ENCODE results near the gene CDH23.

CDH23 gene

DNA sequence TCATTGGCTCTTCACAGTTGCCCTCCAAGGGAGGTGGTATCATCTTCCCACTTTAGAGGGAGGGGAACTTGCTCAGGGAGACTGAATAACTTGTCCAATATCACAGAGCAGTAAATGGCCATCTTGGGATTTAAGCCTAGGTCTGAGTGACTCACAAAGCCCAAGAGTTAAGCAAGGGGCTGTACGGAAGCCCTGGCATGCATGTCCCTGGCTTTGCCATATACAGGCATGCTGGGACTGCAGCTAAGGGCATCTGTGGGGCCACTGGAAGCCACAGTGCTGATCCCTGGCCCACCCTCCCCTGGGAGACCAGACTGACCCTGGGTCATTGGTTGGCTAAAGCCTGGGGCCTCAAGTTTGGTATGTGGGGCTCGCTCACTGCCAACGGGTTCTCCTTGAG is 373.5 kb downstream of the CDH23 start:
- DNase-seq, result peak; percentile 25

DNA sequence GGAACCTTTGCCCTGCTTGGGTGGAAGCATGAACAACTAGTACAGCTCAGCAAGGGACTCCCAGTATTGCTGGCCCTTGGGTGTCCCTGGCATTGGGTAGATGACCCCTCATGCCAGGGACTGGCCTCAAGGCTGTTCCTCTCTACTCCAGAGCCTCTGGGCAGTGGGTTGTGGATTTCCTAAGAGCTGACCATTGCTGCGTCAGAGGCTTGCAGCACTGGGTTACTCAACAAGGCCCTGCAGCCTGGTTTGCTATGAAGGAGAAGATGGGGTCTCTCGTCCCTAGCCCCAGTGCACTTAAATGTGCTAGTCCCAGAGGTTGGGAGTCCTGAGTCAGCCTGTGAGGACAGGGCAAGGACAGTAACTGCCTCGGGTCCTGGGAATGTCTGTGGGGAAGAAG is 374.1 kb downstream of the CDH23 start:
- no peak for DNase-seq

DNA sequence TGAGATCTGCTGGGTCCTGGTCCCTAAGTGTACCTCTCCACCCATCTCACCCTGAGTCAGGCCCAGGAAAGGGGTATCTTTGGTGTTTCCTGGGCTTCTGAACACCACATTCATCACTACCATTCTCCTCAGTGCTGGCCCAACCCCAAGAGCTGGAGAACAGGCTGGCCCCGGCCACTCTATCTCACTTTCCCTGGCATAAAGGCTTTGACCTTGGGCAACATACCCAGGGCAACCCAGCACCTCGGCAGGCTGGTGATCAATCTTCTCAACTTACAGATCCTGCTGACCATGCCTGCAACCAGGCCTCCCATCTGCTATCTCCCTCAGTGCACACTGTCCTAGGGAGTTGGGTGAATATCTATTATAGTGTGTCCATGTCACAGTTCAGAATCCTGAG is 374.5 kb downstream of the CDH23 start:
- no peak for DNase-seq

DNA sequence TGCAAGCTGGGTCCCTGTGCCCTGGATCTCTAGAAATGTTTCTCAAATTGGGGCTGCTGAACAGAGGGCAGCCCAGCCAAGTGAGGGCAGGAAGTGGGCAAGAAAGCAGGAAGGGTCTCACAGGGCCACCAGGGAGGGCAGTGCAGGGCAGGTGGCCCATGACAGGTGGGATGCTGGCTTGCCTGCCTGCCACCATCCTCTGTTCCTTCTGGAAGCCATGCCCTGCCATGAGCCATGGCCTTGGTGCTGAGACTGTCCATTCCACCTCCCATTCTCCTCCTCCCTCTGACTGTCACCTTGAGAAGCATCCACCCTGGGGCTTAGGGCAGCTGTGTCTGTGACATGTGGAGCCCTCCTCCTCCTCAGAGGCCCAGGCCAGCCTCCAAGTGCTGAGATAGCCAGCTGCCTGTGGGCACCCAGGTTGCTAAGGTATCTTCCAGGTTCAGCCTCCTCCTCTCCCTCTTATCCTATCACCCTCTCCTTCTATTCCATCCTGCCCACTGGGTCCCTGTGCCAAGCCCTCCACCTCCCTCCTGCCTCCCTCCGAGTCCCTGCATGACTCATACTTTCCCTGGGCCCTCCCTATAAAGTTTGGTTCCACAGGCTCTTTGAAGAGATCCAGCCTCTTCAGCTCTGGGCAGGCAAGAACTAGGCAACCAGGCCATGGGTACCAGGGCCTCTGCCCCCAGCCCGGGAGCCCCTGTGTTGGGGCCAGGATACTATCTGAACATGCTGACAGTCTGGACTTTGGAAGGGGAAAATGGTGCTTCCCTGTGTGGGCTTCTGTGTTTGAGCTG is 375.3 kb downstream of the CDH23 start:
- peak; percentile 59 for DNase-seq

DNA sequence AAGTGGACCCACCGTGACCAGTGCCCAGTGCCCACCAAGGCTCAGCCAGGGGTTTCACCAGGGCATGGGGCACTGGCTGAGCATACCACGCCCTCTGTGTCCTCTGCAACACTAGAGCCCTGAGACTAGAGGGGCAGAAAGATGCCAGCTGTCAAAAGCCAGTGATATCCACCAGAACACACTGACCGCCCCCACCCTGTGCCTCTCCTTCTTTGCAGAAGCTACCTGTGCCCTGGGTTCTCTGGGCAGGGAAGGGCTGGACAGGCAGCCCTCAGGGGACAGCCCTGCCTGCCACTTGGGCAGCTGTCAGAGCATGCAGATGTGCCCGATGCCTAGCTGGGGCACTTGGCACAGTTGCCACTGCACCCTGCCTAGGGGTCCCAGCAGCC is 376.1 kb downstream of the CDH23 start:
- DNase-seq, result no peak

DNA sequence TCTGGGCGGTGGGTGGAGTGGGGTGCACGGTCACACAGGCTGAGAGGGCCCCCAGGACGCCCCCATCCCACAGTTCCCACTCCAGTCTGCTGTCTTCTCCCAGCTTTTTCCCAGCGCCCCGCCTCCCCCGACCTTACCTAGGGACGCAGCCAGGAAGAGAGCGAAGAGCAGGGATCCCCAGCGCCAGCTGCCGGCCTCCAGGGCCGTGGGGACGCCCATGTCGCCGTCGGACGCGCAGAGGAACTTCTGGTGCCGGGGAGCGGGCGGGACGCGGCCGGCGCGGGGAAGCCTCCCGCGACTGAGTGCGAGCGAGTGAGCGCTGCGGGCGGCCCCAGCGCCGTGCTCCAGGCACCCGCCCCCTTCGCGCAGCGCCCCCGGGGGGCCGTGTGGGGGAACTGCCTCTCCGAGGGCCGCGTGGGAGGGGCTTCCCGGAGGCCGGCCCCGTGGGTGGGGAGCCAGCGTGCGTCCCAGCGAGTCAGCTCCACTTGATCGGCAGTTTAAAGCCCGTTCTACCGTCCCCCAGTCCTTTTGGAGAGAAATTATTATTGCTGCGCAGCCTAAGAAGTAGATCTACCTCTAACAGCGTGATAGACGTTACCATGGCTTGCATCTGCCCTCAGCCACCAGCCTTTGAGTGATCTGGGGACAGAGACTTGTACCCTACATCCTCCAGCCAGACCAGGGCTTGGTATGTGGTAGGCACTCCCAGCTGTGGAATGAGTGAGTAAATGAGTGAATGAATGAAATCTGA is 376.7 kb downstream of the CDH23 start, which contains the start of gene VSIR:
Gene VSIR (minus strand): TSS at position 300 of the 751 bp plus-strand sequence. CDS start 81 bp downstream, at position 219.
- DNase-seq, result peak; percentile 66

DNA sequence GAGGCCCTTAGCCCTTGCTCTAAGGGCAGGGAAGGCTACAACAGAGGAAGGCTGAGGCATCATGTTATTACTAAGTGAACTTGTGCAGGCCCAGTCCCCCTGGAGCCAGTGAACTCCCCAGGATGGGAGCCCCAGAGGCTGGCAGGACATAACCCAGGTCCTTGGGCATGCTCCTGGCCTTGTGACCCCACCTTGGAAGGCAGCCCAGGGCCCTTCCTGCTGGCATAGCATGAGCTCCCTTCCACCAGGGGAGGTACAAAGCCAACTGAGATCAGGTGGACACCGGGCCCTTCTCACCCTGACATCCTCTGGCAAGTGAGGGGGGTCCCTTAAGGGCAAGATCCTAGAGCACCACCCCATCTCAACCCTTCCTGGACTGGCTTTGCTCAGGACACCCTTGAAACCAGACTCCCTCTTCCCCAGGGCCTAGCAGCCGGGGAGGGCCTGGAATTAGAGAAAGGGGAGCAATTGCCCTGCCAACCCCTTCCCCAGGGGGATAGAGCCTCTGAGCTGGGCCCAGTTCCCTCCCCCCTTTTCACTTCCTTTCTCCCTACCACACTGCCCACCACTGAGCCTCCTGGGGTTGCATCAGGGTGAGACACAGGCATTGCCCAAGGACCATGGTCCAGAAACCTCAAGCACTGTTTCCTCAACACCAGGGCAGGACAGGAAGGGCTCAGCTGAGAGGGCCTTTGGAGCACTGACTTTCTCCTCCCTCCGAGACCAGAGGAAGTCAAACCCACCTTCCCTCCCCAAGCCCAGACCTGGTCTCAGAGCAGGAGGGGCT is 378.4 kb downstream of the CDH23 start:
- no peak for DNase-seq

DNA sequence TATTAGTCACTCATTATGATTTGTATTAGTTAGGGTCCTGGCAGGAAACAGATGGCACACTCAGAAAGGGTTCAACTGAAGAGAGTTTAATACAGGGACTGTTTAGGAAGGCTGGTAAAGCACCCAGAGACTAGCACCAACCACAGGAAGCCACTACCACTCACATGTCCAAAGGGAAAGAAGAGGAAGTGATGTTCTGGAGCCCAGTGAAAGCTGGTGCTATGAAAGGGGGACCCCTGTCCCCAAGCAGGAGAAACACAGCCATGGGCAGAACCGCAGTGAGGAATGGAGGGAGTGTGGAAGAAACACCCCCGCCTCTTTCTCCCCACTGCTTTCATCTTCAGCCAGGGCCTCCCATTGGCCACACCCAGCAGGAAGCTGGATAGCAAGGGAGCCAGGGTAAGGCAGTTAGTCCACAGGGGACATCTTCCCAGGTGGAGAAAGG is 379.8 kb downstream of the CDH23 start:
- no peak for DNase-seq

DNA sequence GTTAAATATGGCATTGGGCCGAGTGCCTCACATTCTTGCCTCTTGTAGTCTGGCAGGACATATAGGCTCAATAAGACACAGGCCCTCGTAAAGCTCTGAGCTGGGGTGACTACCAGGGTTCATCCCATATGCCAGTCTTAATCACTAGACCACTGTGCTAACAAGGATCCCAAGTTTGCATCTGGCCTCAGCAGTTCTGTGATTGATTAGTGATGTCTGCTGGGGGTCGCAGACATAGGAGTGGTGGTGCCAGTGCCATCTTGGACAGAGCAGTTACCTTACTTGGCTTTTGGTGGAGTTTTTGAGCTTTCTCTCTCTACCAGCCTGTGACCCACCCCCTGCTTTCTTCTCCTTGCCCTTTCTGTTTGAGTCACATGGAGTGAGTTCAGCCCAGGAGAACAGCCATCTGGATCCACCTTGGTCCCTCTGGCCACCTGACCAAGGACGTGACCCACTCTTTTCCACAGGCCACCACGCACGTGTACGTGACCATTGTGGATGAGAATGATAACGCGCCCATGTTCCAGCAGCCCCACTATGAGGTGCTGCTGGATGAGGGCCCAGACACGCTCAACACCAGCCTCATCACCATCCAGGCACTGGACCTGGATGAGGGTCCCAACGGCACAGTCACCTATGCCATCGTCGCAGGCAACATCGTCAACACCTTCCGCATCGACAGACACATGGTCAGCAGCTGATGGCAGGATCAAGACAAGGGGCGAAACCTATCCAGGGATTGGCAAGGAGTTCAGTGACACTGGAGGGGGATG is 380.7 kb downstream of the CDH23 start:
- DNase-seq, result no peak

DNA sequence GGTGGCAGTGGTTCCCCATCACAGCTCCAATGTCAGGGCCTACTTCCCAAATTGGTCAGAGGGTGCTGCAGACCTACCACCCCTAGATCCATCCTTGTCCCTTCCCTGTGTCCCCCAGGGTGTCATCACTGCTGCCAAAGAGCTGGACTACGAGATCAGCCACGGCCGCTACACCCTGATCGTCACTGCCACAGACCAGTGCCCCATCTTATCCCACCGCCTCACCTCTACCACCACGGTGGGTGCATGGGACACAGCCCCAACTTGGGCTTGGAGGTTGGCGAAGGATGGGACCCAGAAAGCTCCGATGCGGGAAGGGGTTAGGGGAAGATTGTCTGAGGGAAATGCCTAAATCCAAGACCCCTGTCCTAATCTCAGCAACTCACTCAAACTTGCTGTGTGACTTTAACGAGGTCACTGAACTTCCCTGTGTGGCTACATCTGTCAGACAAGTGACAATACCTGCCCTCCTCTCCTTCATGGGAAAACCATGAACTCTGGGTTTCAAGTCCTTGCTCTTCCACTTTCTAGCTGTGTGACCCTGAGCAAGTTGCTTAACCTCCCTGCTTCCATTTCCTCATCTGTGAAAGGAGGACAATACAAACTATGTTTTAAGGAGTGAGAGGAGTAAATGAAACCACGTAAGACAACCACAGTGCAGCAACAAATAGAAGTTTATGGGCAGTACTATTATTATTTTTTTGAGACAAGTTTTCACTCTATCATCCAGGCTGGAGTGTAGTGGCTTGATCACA is 381.5 kb downstream of the CDH23 start:
- no peak for DNase-seq

DNA sequence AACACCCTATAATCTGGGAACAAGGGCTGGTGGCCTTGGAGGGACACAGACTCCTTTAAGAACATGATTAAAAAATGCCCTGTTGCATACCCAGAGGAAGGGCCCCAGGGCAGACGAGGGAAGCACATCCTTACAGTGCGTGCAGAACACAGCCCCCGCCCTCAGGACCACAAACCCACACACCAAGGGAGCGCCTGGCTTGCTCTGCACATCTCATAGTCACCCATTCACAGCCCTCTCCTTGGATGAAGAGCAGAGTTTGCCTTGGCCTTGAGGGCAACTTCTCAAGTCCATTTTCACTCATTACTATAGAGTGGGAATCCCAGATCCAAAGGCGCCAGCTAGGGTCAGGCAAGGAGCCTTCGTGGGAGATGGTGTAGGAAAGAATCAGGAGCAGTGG is 382.9 kb downstream of the CDH23 start:
- no peak for DNase-seq

DNA sequence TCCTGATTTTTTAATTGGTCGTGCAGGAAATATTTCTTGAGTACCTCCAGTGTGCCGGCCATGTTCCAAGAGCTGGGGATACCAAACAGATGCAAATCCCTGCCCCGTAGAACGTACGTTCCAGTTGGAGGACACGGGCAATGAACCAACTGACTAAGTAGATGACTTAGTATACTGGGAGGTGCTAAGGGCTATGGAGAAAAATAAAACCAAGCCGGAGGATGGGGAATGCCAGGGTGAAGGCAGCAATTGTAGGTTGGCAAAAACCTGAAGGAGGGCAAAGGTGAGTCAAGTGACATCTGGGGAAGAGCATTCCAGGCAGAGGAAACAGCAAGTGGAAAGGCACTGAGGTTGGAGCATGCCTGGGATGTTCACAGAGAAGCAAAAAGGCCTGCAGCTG is 383.4 kb downstream of the CDH23 start:
- no peak for DNase-seq

DNA sequence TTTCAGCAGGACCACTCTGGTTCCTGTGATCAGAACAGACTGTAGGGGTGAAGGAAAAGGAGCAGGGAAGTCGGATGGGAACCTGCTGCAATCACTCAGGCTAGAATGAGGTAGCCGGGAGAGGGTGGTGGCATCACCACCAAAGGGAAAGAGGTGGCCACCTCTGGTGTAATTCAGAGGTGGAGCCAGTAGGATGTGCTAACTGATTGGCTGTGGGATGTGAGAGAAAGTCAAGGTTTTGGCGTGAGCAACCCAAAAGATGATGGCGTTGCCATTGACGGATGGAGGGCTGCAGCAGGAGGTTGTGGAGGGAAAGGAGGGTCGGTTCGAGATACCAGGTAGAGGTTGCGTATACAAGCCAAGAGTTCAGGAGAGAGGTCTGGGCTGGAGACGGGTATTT is 384.0 kb downstream of the CDH23 start:
- DNase-seq, result no peak

DNA sequence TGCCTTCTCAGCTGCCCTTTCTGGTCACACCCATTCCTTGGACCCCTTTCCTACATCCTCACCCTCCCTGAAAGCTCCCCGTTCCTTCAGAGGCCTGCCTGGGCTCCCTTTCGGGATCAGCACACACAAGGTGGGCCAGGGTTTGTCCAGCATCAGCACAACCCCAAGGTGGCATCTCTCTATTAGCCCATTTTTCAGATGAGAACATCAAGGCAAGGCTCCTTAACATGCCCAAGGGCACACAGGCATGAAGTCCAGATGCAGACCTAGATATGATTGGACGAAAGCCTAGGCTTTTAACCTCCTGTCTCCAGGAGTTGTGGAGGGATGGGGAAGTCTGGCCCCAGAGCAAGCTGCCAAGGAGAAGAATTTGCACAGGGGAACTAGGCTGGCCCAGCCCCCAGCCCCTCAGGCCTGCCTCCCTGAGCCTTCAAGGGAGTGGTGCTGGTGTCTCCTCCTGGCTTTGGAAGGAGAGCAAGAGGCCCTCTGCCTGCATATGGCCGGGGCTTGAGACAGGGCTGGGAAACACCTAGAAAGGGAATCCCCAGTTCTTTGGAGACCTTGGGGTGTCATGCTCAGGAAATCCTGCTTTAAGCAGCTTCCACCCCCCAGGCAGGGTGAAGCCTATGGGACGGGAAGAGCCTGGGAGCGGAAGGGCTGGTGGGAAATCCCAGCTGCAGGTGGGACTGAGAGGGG is 385.6 kb downstream of the CDH23 start:
- DNase-seq, result no peak

DNA sequence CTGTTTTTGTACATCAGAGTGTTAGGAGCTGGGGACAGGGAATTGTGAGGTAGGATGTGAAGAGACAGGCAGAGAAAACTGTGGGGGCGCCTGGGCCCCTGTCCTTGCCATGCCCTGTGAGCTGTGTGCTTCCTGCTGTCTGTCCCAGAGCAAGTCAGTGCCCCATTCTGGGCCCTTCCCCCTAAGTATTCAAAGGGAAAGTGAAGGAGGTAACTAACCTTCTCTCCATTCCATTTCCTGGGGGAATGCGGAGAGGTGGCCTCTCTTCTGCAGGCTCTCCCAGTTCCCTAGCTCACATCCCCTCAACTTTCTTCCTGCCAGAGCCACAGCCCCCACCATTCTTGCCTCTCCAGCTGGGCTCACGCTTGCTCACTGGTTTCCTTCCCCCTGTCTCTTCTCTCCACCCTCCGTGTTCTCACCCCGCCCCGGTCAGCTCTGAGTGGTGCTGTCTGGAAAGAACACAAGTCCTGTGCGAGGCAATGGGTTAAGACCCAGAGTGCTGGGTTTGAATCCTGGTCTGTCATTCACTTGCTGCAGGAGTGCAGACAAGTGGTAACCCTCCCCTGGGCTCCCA is 386.3 kb downstream of the CDH23 start:
- DNase-seq, result no peak

DNA sequence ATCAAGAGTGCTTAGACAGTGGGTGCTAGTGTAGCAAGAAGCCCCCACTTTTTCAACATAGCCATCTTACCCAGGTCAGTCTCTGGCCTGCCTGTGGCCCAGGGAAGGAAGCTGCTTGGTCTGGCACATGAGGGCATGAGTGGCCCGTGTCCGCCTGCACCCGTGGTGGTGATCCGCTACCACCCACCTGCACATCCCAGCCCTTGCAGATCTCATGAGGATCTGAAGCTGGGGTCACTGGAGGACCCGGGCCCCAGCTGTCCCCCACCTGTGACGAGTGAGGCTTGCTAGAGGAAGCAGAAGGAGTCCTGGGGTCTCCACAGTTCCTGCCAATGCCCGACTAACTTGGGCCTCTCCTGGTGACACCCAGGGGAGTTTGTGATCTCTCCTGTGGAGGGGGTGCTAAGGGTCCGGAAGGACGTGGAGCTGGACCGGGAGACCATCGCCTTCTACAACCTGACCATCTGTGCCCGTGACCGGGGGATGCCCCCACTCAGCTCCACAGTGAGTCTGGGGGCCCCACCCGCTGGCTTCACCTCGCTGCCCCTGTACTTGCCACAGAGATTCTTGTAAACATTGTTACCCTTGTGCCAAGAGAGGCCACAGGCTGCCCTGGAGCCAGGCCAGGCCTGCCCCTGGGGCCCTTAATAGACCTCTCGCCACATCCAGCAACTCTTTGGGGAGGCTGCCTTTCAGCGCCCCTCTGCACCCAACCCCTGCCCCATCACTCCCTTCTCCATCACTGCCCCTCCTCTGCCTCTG is 387.4 kb downstream of the CDH23 start:
- no peak for DNase-seq

DNA sequence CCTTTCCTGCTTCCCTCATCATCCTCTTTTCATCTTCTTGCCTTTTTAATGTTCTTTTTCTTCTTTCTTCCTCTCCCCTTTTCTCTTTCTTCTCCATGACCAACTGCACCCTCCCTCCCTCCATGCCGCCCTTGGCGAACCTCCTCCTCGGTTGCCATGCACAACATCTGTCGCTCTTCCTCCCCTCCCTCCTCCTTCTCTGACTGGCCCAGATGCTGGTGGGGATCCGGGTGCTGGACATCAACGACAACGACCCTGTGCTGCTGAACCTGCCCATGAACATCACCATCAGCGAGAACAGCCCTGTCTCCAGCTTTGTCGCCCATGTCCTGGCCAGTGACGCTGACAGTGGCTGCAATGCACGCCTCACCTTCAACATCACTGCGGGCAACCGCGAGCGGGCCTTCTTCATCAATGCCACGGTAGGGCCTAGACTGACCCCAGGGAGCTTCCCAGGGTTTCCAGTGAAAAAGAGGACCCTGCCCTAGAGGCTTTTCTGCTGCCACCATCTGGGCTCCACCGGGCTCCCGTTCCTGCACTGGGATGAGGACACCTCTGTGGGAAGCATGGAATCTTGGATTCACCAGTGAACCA is 388.1 kb downstream of the CDH23 start:
- DNase-seq, result no peak

DNA sequence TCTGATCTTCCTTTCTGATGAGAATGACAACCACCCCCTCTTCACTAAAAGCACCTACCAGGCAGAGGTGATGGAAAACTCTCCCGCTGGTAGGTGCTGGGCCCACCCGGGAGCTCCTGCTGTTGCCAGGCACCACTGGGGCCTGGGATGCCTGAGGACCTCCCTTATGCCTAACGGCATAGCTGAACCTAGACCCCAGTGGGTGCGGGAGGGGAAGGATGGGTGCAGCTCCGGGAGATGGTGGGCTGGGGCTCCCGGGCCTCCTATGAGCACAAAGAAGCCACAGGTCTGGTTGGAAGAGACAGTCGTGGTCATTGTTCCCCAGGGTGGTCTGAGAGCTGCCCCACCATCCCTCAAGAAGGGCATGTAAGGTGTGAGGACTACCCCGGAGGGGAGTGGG is 392.2 kb downstream of the CDH23 start:
- no peak for DNase-seq

DNA sequence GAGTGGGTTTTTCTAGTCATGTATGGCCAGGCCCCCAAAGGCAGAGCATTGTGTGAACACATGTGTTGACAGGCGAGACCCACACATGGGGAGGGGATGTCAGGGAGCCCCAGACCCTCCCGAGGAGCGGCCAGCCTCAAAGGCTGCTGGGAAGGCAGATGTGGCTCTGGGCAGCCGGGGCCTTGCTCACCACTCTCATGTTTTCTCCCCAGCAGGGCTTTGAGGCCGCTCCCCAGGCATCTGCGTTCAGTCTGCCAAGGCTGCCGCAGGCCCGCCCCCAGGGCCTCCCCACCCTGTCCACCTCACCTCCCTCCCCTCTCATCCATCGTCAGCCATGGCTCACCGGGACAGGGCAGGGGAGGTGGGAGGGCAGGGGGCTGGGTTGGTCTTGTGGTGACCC is 393.2 kb downstream of the CDH23 start:
- DNase-seq, result no peak
